Activated CD4-positive, alpha-beta T cell treated with anti-CD3 and anti-CD28 coated beads, Interleukin-2, amount 50 U/mL, for 4 hours (primary cell): ENCODE measurements around the gene PRAC2.
A peak's percentile ranks its signal among the peaks of the same experiment; 100 is the strongest.
"Not testable (repeated sequence)": the region's sequence is repeated elsewhere in the genome, so short reads cannot be mapped to it uniquely, and the experiment has no call there.

ENCODE experiments used
- DNase-seq, 2 experiments: peaks; one replicate each; pipeline ENCODE4 v3.0.0-alpha.2; 2020

Gene PRAC2

GRCh38 chr17:48722915-48723422, at the start of gene PRAC2:
TSS of gene PRAC2 (plus strand) at chr17:48723185. CDS start at chr17:48724411, 1,226 bp downstream.
- DNase-seq, result no peak

DNA sequence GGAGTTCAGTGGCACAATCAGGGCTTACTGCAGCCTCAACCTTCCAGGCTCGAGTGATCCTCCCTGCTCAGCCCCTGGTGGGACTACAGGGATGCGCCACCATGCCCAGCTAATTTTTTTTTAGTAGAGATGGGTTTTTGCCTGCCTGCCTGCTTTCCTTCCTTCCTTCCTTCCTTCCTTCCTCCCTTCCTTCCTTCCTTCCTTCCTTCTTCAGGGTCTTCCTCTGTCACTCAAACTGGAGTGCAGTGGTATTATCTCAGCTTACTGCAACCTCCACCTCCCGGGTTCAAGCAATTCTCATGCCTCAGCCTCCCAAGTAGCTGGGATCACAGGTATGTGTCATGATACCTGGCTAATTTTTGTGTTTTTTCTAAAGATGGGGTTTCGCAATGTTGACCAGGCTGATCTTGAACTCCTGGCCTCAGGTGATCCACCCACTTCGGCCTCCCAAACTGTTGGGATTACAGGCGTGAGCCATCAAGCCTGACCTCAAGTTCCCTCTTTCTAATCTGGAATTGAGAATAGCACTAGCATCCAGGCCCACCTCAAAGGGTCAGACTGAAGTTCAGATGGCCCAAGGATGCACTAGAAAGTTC, 45.9 kb upstream of the PRAC2 start:
- DNase-seq, result no peak

DNA sequence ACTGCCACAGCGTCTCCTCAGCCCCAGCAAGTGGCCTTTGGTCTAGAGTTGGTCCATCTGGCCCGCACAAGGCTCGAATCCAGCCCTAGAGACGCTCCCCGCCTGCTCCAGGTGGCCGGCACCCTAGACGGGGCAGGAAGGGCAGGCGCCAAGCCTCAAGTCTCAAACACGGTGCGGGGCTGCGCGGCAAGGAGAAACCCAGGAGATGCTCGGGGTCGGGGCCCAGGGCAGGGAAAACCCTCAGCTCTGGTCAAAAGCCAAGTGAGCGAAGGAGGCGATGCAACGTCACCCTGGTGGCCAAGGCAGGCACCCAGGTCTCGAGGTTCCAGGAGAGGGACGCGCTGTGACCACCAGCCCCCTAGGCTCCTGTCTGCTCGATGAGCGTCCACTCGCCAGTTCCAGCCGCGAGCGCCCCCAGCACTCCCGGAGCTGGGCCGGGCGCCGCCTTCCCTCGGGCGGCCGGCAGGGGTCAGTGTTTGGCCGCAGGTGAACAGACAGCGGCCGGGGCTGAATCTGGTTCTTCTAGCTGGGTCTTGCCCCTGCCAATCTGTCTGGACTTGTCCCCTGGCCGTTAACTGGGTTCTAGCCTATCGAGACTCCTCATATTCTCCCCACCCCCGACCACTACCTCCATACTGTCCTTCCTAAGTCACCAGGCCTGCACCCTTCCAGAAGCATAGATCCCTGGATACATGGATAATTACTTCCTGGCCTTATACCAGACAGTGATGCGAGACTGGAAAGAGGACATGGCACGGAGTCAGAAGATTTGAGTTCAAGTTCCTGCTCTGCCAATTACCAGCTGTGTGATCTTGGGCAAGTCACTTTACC, 44.6 kb upstream of the PRAC2 start:
- DNase-seq, result peak; percentile 56 to 57

DNA sequence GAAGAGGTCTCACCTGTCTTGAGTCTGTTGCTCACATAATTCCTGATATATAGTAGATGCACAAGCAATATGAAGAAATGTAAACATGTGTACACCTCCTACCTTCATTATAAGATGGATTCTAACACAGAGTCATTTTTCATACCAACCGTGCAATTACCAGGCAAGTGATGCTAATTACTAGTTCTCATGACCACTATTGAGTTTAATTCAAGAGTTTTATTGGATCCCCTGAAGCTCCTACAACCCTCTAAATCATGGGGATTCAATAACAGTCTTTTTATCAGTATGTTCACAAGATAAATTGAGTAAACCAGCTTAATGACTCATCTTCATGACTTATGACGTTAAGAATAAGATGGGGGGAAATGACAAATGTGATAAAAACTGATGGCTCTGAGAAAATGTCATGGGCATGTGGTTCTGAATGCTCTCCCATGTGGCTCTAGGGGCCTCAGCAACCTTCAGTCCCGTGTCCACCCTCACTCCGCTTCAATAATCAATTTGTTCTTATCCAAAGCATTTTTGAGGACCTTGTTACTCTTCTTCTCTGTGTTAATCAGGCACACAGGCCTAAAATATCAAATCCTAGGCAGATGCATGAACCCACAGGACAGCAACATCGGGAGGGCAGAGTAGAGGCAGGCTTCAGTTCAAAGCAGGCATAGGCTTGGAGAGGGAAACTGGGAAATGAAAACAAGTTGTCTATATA, 43.4 kb upstream of the PRAC2 start:
- DNase-seq, result no peak

- DNase-seq, result no peak
Measured at GRCh38 chr17:48681609-48682008, 41.4 kb upstream of the PRAC2 start.

- DNase-seq, result no peak
Measured at GRCh38 chr17:48690655-48691054, 32.3 kb upstream of the PRAC2 start.

DNA sequence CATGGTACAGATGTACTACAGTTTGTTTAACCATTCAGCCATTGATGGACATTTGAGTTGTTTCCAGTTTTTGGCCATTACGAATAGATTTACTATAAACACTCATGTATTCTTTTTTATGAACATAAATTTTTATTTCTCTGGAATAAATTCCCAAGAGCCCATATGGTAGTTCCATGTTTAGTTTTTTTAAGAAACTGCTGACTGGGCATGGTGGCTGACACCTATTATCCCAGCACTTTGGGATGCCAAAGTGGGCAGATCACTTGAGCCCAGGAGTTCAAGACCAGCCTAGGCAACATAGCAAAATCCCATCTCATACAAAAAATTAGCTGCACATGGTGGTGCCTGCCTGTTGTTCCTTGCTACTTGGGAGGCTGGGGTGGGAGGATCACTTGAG, 30.9 kb upstream of the PRAC2 start:
- DNase-seq, result no peak

GRCh38 chr17:48693178-48693577, 29.8 kb upstream of the PRAC2 start:
- no peak for DNase-seq

GRCh38 chr17:48701864-48702532, 21.0 kb upstream of the PRAC2 start:
- DNase-seq, result no peak

DNA sequence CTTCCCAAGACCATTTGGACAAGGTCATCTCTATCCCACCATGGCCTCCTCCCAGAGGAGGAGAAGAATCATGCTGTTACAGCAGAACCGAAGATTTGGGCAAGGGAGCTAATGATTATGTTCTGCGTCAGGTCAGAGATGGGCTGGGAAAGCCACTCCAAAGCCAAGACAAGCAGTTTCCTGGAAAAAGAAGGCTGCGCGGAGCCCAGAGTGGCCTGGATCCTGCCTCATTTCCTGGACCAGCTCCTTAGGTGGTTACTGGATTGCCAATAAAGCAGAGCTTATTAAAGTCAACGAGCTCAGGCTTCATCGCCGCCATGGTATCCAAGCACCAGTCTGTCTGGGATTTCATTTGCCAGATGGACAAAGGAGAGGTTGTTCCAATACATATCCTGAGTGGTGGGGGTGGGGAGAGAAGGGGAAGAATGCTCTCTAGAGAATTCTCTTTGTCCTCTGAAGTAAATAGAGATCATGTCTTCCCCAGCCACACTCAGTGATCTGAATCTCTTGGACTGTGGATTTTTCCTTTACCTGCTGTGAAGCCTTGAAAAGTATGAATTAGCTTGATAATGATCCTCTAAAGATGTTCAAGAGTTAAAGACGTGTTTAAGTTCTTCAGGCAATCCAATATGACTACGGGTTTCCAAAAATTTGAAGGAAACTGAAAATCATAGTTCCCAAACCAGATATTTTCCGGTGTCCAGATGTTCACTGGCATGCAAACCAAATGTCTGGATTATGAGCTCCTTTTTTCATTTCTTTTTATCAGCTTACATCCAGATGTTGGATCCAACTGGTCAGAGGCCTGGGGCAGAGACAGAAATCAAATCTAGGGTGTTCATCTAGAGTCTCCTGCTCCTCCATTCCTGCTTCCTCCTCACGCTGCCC, 18.4 kb upstream of the PRAC2 start:
- DNase-seq, result no peak

DNA sequence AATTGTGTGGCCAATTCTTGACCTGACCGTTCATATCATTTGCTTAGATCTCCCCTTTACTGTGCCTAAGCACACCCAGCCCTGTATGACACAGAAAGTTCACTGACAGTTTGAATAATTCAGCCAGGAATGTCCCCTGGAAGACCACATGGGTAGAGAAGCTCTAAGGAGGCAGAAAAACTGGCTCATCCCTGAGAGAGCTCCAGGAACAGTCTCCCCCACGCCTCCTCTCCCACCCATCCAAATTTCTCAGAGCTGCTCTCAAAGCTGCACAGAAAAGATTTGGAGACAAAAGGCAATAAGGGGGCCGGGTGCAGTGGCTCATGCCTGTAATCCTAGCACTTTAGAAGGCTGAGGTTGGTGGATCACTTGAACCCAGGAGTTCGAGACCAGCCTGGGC, 11.9 kb upstream of the PRAC2 start:
- no peak for DNase-seq

- no peak for DNase-seq
Measured at GRCh38 chr17:48715496-48716399, 7.2 kb upstream of the PRAC2 start.

DNA sequence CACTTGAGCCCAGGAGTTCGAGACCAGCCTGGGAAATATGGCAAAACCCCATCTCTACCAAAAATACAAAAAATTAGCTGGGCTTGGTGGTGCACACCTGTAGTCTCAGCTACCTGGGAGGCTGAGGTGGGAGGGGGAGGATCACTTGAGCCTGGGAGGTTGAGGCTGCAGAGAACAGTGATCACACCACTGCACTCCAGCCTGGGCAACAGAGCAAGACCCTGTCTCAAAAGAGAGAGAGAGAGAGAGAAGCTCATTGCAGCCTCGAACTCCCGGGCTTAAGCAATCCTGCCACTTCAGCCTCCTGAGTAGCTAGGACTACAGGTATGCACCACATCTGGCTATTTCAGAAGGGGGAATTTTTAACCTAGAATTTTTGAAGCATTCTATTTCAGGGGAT, 6.4 kb upstream of the PRAC2 start:
- DNase-seq, result not testable (repeated sequence)

GRCh38 chr17:48717367-48718226, 5.4 kb upstream of the PRAC2 start:
- no peak for DNase-seq

- DNase-seq, result no peak
Measured at GRCh38 chr17:48718227-48718760, 4.7 kb upstream of the PRAC2 start.

- no peak for DNase-seq
Measured at GRCh38 chr17:48718761-48719641, 4.0 kb upstream of the PRAC2 start.

- DNase-seq, result no peak
Measured at GRCh38 chr17:48719642-48720265, 3.2 kb upstream of the PRAC2 start.
